WTC11 (cell line): ENCODE measurements around the gene PCTP. TPM values are rescaled to one million over a fixed set of nuclear protein-coding genes. Genes with fewer than 3 reads are reported as not detected.

Experiments
- ATAC-seq: fragments of 200-7000 bp; cut with Tn5 transposase; 2 replicates; pipeline ENCODE4 v1.10.0; 2021; ENCODE audit warnings: mild to moderate bottlenecking, moderate library complexity
- CTCF ChIA-PET: fragments of 300-600 bp; sonication (Branson Sonifier 250); formaldehyde crosslinking; loops from one replicate; lab custom pipeline; 2021; ENCODE audit warnings: antibody characterized with exemption; lab: Charles Lee
- POLR2A ChIA-PET: fragments of 350-600 bp; sonication (Branson Sonifier 250); formaldehyde crosslinking; loops from one replicate; lab custom pipeline; 2021; ENCODE audit warnings: antibody characterized with exemption; lab: Charles Lee
- DNase-seq: peaks from one replicate; pipeline ENCODE4 v3.0.0; 2021; ENCODE audit warnings: low spot score
- H3K27ac Mint-ChIP-seq: 2 replicates; pipeline ENCODE4 v1.8.0; 2021; ENCODE audit warnings: mixed read lengths
- H3K27me3 Mint-ChIP-seq: 2 replicates; pipeline ENCODE4 v1.8.0; 2021; ENCODE audit warnings: low read depth, mild to moderate bottlenecking, moderate library complexity, mixed read lengths
- H3K36me3 Mint-ChIP-seq: 2 replicates; pipeline ENCODE4 v1.8.0; 2021; ENCODE audit warnings: mixed read lengths
- H3K4me1 Mint-ChIP-seq: 2 replicates; pipeline ENCODE4 v1.8.0; 2022; ENCODE audit warnings: mixed read lengths
- H3K4me3 Mint-ChIP-seq: 2 replicates; pipeline ENCODE4 v1.8.0; 2021; ENCODE audit warnings: mild to moderate bottlenecking, moderate library complexity, mixed read lengths
- H3K9me3 Mint-ChIP-seq: 2 replicates; pipeline ENCODE4 v1.8.0; 2021; ENCODE audit warnings: mixed read lengths
- CBFB ChIP-seq: sonication (generic); formaldehyde crosslinking; IDR thresholded peaks from 2 replicates; pipeline ENCODE4 v1.8.1; 2022; ENCODE audit warnings: mild to moderate bottlenecking, low read depth, missing genetic modification reagents
- CREM ChIP-seq: sonication (generic); formaldehyde crosslinking; IDR thresholded peaks from 2 replicates; pipeline ENCODE4 v1.8.1; 2022; ENCODE audit warnings: mild to moderate bottlenecking, missing genetic modification reagents, moderate library complexity
- FOXP4 ChIP-seq: sonication (generic); formaldehyde crosslinking; IDR thresholded peaks from 2 replicates; pipeline ENCODE4 v1.8.0; 2022; ENCODE audit warnings: mild to moderate bottlenecking, missing genetic modification reagents
- GTF2I ChIP-seq: fragments of 250-450 bp; sonication (Bioruptor Pico); conservative IDR thresholded peaks from 2 replicates; pipeline ENCODE4 v1.4.0; 2021; ENCODE audit warnings: mild to moderate bottlenecking
- HMGA2 ChIP-seq: fragments of 250-450 bp; sonication (Bioruptor Pico); IDR thresholded peaks from 2 replicates; pipeline ENCODE4 v1.4.0; 2021; ENCODE audit warnings: mild to moderate bottlenecking, moderate library complexity
- JAZF1 ChIP-seq: fragments of 250-450 bp; sonication (Bioruptor Pico); IDR thresholded peaks from 2 replicates; pipeline ENCODE4 v1.9.0; 2021; ENCODE audit warnings: moderate library complexity, mild to moderate bottlenecking, inconsistent platforms
- NFYB ChIP-seq: sonication (generic); formaldehyde crosslinking; conservative IDR thresholded peaks from 2 replicates; pipeline ENCODE4 v1.8.0; 2022; ENCODE audit warnings: low read depth, missing genetic modification reagents
- NR2C2 ChIP-seq: sonication (generic); formaldehyde crosslinking; IDR thresholded peaks from 2 replicates; pipeline ENCODE4 v1.8.0; 2022; ENCODE audit warnings: mild to moderate bottlenecking, missing genetic modification reagents
- OVOL2 ChIP-seq: fragments of 250-450 bp; sonication (Bioruptor Pico); IDR thresholded peaks from 2 replicates; pipeline ENCODE4 v1.9.0; 2021; ENCODE audit warnings: mild to moderate bottlenecking, borderline replicate concordance
- SOX15 ChIP-seq: fragments of 250-450 bp; sonication (Bioruptor Pico); IDR thresholded peaks from 2 replicates; pipeline ENCODE4 v1.9.0; 2021; ENCODE audit warnings: mild to moderate bottlenecking
- TEAD1 ChIP-seq: sonication (generic); formaldehyde crosslinking; IDR thresholded peaks from 2 replicates; pipeline ENCODE4 v1.8.0; 2022; ENCODE audit warnings: mild to moderate bottlenecking, missing genetic modification reagents
- TEAD4 ChIP-seq: sonication (generic); formaldehyde crosslinking; IDR thresholded peaks from 2 replicates; pipeline ENCODE4 v1.8.0; 2022; ENCODE audit warnings: mild to moderate bottlenecking, missing genetic modification reagents
- TP53 ChIP-seq: sonication (generic); formaldehyde crosslinking; IDR thresholded peaks from 2 replicates; pipeline ENCODE4 v1.8.1; 2023; ENCODE audit warnings: mild to moderate bottlenecking, missing genetic modification reagents
- ZBTB43 ChIP-seq: sonication (generic); formaldehyde crosslinking; IDR thresholded peaks from 2 replicates; pipeline ENCODE4 v1.8.1; 2023; ENCODE audit warnings: mild to moderate bottlenecking, missing genetic modification reagents
- ZNF121 ChIP-seq: sonication (generic); formaldehyde crosslinking; IDR thresholded peaks from 2 replicates; pipeline ENCODE4 v1.8.0; 2023; ENCODE audit warnings: missing genetic modification reagents
- ZNF138 ChIP-seq: sonication (generic); formaldehyde crosslinking; conservative IDR thresholded peaks from 2 replicates; pipeline ENCODE4 v1.8.1; 2022; ENCODE audit warnings: mild to moderate bottlenecking, moderate library complexity, missing genetic modification reagents
- ZNF396 ChIP-seq: fragments of 250-450 bp; sonication (Bioruptor Pico); IDR thresholded peaks from 2 replicates; pipeline ENCODE4 v1.8.0; 2021; ENCODE audit warnings: mild to moderate bottlenecking, moderate library complexity, borderline replicate concordance
- ZNF423 ChIP-seq: fragments of 250-450 bp; sonication (Bioruptor Pico); IDR thresholded peaks from 2 replicates; pipeline ENCODE4 v2.1.2; 2022; ENCODE audit warnings: mild to moderate bottlenecking, moderate library complexity
- ZNF532 ChIP-seq: fragments of 250-450 bp; sonication (Bioruptor Pico); IDR thresholded peaks from 2 replicates; pipeline ENCODE4 v1.9.0; 2021; ENCODE audit warnings: mild to moderate bottlenecking, borderline replicate concordance
- total RNA-seq: library from RNA; stranded (reverse); gene quantifications from 3 replicates; pipeline ENCODE4 v1.2.3, GENCODE V29; 2021
- TF ChIP-seq, protein P1 (sequence below): sonication (generic); formaldehyde crosslinking; IDR thresholded peaks from 2 replicates; pipeline ENCODE4 v1.8.1; 2022; ENCODE audit warnings: mild to moderate bottlenecking, moderate library complexity, missing genetic modification reagents
- TF ChIP-seq, protein P2 (sequence below): sonication (generic); formaldehyde crosslinking; IDR thresholded peaks from 2 replicates; pipeline ENCODE4 v1.8.0; 2022; ENCODE audit warnings: mild to moderate bottlenecking, missing genetic modification reagents
- TF ChIP-seq, protein P3 (sequence below): fragments of 250-450 bp; sonication (Bioruptor Pico); IDR thresholded peaks from 2 replicates; pipeline ENCODE4 v1.9.0; 2021; ENCODE audit warnings: mild to moderate bottlenecking

The PCTP gene
- total RNA-seq, 1 experiment from 2014 or later: 10.3 TPM

DNA sequence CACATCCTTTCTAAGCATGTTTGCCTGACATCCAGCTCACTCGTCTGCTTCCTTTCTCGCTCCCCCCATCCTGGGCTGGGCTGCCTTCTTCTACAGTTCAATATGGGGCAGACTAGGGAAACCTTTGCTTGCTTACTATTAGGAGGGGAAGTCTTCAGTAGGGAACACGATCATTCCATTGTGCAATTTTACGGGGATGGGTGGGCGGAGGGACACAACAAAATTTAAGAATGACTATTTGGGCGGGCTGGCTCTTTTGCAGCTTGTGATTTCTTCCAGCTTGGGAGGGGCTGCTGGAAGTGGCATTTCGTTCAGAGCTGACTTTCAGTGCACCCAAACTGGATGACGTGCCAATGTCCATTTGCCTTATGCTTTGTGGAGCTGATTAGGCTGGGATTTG, 25.4 kb downstream of the PCTP start (continued):
- no peak for TF ChIP-seq ZNF532 (CRISPR knock-in tag)
- TF ChIP-seq JAZF1: no peak
- no peak for TF ChIP-seq FOXP4 (CRISPR knock-in tag)
- TF ChIP-seq NR2C2 (CRISPR knock-in tag): no peak
- no peak for TF ChIP-seq SOX15
- no peak for TF ChIP-seq ZBTB43 (CRISPR knock-in tag)
- no peak for TF ChIP-seq ZNF121 (CRISPR knock-in tag)
- no peak for TF ChIP-seq ZNF396 (CRISPR knock-in tag)
- TF ChIP-seq TEAD4 (CRISPR knock-in tag): no peak
- no peak for TF ChIP-seq HMGA2 (CRISPR knock-in tag)
- no peak for TF ChIP-seq GTF2I (CRISPR knock-in tag)

GRCh38 chr17:55777471-55777971, 26.7 kb downstream of the PCTP start:
- ChIA-PET POLR2A (interaction anchor here (0.7 kb wide), 1 partner anchor 833 kb away, joined by 3 read pairs; no protein-coding TSS in a partner anchor), CTCF (no interaction called here)
- Mint-ChIP-seq H3K4me3 (no peak overlapping the region), H3K27ac (no peak overlapping the region), H3K27me3 (no peaks in the 10 kb centered on the region), H3K36me3 (peaks cover 7% of the 10 kb centered on the region; the same call in 1 of the 2 replicates), H3K4me1 (peaks cover 15% of the 10 kb centered on the region), H3K9me3 (no peaks in the 10 kb centered on the region)
- ATAC-seq (no peak), DNase-seq (no peak)
- TF ChIP-seq, protein P1, sequence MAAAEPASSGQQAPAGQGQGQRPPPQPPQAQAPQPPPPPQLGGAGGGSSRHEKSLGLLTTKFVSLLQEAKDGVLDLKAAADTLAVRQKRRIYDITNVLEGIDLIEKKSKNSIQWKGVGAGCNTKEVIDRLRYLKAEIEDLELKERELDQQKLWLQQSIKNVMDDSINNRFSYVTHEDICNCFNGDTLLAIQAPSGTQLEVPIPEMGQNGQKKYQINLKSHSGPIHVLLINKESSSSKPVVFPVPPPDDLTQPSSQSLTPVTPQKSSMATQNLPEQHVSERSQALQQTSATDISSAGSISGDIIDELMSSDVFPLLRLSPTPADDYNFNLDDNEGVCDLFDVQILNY (CRISPR knock-in tag): no peak
- TF ChIP-seq NFYB (no peak), ZNF532 (CRISPR knock-in tag) (no peak), ZNF138 (no peak), TP53 (CRISPR knock-in tag) (no peak), CREM (CRISPR knock-in tag) (no peak), ZBTB43 (CRISPR knock-in tag) (no peak), CBFB (CRISPR knock-in tag) (no peak), OVOL2 (CRISPR knock-in tag) (no peak), TEAD1 (no peak), ZNF396 (CRISPR knock-in tag) (no peak), ZNF121 (CRISPR knock-in tag) (no peak), ZNF423 (CRISPR knock-in tag) (no peak)
- TF ChIP-seq, protein P2, sequence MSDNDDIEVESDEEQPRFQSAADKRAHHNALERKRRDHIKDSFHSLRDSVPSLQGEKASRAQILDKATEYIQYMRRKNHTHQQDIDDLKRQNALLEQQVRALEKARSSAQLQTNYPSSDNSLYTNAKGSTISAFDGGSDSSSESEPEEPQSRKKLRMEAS: no peak
- TF ChIP-seq, protein P3, sequence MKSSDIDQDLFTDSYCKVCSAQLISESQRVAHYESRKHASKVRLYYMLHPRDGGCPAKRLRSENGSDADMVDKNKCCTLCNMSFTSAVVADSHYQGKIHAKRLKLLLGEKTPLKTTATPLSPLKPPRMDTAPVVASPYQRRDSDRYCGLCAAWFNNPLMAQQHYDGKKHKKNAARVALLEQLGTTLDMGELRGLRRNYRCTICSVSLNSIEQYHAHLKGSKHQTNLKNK (CRISPR knock-in tag): no peak
